Brain pericyte (primary cell): ENCODE data around the gene CAPN9.

Experiments
- DNase-seq: peaks from one replicate; pipeline ENCODE4 v3.0.0-alpha.2; 2012; ENCODE audit warnings: low read depth, low spot score

The CAPN9 gene

DNA sequence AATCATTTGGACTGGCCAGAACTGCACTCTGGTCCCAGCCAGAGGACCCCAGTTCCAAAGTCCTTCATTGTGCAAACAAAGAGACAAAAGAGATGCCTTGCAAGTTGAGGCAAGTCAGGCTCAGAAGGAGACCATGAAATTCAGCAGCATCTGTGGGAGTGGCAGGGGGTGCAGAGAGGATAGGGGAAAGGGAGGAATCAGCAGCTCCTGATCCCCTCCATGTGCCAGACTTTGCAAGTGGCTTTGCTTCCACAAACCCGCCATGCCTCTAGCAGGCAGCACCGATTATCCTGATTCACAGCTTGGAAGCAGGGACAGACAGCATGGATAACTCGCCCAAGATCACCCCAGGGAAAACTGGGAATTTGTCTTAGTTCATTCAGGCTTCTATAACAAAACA, 2.1 kb upstream of the CAPN9 start:
- DNase-seq, result no peak

DNA sequence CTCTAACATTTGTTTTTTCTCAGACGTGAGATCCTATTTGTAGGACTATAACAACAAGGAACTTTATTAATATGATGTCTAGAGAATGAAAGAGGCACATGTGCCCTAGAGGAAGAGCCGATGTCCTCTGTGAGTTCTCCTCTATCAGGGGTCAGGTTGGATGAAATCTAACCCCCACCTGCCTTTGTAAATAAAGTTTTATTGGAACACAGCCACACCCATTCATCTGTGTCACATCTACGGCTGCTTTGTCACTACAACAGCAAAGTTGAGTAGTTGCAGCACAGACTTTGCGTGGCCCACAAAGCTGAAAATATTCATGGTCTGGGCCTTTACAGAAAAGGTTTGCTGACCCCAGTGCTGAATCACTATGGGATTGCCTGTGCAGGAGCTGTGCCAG, 571 bp upstream of the CAPN9 start:
- no peak for DNase-seq

GRCh38 chr1:230747890-230748800, 957 bp downstream of the CAPN9 start:
- DNase-seq, result no peak

DNA sequence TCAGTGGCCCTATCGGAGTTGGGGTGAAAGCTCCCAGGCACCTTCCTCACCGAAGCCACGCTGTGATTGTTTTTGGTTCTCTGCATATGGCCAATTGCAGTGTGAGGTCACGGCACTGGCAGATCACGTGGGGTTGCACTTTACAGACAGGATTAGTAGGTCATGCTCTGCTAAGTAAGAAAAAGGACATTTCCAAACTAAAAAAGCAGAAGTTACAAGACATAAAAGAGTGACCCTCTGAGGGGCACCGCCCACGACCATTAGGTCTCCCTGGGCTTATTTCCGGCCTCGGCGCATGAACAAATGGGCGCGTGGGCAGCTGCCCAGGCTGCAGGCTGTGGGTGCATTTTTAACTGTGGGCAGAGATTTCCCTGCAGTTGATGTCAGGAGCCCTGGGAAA, 2.0 kb downstream of the CAPN9 start:
- no peak for DNase-seq

GRCh38 chr1:230749635-230750034, 2.4 kb downstream of the CAPN9 start:
- DNase-seq, result no peak

DNA sequence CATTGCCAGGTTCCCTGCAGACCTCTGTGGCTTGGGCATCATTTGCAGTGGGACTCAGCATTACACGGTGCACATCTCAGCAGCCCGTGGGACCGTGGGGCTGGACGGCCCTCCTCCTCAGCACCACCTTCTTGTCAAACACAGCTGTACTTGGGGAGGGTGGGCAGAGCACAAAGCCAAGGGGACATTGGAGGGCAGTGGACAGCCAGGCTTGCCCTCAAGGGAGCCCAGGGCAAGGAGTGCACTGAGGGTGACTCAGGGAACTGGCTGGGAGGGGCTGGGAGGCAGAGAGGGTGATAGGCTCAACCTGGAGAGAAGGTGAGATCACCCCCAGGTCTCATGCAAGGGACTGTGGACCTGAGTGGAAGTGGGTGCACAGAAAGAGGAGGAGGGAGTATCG, 3.4 kb downstream of the CAPN9 start:
- no peak for DNase-seq

DNA sequence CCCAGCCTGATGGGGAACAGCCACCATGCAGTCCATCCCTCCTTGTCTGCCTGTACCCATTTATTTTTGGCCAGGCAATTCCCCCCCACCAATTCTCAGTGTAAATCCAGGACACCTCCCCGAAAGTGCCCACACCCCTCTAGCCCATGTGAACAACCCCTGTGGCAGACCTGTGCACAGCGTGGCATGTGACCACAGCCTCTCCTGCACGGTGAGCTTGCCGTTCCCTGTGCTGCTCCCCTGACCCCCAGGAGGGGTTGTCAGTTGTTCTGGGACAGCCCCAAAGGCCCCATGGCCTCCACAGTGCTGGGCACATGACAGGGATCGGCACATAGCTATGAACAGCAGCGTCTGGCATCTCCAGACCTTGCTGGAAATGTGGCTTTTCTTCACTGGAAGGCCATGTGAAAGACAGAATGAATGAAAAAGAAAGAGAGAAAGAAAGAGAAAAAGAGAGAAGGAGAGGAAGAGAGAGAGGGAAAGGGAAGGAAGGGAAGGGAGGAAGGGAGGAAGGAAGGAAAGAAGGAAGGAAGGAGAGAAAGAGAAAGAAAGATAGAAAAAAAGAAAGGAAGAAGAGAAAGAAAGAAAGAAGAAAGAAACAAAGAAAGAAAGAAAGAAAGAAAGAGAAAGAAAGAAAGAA, 3.9 kb downstream of the CAPN9 start:
- DNase-seq, result no peak

GRCh38 chr1:230752407-230752806, 5.2 kb downstream of the CAPN9 start:
- no peak for DNase-seq

GRCh38 chr1:230753191-230753585, 6.0 kb downstream of the CAPN9 start:
- DNase-seq, result no peak

DNA sequence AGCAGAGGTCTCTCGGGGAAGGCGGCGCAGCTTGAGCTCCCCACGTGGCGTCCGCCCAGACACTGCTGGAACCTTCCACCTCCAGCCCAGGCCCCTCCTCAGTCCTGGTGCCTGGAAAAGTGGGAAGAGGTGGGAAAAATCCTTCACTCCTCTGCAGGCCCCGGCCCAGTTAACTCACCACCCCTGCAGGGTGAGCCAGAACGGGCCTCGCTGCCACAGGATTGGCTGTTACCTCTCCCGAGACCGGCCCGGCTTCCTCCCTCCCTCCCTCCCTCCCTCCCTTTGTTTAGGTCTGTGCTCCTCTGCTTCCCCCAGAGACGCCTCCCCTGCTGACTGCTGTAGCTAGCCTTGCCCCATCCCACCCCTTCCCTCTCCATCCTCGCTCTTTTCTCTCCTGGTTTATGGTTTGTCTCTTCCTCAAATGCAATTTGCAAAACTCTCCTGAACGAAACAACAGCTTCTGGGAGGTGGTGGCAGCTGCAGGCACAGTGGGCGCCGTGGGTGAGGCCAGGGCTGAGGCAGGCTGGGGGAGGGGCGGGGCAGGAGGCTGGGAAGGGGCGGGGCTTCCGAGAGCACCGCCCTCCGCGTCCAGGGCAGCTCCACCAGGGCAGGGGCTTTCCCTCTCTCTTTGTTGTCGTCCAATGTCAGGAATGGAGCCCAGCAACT, 6.5 kb downstream of the CAPN9 start:
- DNase-seq, result no peak

DNA sequence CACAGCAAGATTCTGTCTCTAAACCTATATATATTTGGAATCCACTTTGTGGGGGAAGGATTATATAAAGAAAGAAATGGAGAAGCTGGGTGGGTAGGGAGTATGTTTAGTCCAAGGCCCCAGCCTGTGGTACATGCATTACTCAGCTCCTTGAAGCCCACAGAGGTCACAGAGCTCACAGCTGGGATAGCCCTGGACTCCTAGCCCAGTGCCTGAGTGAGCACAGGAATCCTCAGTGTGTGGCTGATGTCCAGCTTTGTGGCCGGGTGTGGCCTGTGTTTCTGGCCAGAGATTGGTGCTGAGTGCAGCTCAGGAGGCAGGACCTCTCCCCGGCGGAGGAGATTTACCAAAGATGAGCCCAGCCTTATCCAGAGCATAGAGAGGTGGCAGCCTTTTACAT, 7.6 kb downstream of the CAPN9 start:
- DNase-seq, result no peak

DNA sequence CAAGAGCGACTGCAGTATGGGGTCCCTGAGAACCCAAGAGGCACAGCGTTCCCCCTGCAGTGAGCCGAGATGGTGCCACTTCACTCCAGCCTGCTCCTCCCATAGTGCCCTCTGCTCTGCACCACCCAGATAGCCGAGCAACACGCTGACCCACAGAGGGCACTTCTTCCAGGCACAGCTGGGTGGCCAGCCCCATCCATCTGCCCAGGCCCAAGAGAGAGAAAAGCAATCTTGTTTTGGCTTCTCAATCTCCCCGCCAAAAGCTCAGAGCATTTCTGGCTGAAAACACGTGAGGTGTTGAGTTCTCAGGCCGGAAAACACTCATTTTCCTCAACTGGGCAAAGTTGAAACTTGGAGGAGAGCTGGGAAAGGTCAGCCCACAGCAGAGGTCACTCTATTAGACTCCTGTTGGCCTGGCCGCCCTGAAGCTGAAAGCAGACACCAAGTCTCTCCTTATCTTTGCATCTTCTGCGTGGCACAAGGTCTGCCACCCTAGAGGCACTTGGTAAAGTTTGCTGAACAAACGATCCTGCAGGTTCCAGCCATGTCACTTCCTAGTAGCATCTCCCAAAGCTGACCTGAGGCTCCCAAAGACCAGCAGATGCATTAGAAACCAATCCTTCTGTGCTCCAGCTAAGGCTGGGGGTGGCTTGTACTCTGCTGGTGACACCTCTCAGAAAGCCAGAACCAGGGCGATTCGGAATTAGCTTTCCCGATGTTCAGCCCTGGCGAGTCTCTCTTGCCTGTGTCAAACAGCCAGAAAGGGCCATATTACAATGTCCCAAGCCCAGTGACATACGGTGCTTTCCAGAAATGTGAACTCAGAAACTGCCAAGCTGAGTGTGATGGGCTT, 10.9 kb downstream of the CAPN9 start:
- no peak for DNase-seq

DNA sequence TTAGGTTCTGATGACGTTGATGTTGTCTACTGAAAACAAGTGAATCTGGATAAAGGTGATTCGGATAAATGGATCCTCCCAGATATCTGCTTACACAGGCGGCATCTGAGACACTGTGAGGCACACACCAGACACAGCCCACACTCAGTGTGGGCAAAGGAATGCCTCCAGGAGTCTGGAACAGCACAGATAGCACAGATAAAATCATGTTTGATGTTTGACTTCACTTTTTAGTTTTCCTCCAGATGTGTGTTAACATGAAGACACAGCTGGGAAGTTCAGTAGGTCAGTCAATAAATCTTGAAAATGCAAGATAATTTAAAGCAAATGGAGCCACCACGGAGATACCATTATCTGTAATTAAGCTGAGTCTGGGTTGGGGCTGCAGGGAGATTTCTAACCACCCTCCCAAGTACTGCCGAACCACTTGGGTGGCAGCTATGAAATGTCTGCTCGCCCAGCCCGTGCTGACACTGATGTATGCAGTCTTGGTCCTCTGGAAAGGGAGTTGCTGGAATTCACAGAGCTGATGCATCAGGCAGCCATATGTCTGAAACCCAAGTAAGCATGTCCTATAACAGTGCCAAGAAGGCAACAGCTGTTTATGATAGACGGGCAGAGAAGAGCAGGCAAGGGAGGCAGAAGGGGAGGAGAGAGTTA, 11.7 kb downstream of the CAPN9 start:
- no peak for DNase-seq

DNA sequence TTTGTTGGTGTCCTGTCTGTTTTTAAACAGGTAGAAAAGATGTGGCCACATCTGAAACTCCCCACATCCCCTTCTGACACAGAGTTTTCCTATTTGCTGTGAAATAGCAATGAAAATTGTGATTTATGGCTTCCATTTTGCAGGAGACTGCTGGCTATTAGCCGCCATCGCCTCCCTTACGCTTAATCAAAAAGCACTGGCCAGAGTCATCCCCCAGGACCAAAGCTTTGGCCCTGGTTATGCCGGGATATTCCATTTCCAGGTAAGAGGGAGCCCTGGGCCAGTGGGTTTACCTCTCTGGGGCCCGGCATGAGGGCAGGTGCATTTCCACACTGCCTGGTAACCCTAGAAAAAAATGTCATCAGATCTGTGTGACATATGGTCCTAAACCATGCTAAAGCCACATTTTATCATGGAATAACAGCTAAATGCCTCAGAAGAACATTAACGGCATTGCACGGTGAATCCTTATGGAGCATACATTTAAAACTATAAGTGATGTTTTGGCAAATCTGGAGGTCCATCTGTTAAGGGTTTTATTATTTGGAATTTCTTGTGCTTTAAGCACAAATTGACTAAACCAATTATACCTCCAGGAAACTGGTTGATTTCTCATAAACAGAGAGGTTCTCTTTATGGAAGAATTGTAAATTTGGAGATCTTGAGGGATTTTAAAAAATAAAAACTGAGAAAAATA, 12.3 kb downstream of the CAPN9 start:
- no peak for DNase-seq

- DNase-seq, result no peak
Observed at GRCh38 chr1:230760360-230760827, 13.2 kb downstream of the CAPN9 start.

- no peak for DNase-seq
Observed at GRCh38 chr1:230761443-230762167, 14.4 kb downstream of the CAPN9 start.

DNA sequence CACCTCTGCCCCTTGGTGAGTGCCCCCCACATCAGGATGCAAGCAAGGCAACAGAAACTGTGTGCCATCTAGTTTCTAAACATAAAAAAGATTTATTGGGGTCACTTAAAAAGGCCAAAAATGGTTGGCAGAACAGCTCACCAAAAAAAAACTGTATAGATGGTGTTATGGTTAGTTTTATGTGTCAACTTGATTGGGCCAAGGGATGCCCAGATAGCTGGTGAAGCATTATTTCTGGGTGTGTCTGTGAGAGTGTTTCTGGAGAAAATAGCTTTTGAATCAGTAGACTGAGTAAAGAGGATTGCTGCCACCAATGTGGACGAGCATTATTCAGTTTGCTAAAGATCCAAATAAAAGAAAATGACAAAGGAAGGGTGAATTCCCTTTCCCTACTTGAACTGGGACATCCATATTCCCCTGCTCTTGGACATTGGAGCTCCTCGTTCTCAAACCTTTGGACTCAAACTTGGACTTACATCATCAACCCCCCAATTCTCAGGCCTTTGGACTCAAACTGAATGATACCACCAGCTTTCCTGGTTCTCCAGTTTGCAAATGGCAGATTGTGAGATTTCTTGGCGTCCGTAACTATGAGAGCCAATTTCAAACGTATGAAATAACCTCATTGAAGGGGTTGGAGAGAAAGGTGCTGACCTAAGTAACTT, 16.9 kb downstream of the CAPN9 start:
- no peak for DNase-seq

GRCh38 chr1:230766318-230766717, 19.1 kb downstream of the CAPN9 start:
- no peak for DNase-seq
